ENCODE measurements around the gene PDE4B. TPM values are rescaled to one million over a fixed set of nuclear protein-coding genes. Genes with fewer than 3 reads are reported as not detected.
"Not testable (repeated sequence)": the region's sequence is repeated elsewhere in the genome, so short reads cannot be mapped to it uniquely, and the experiment has no call there.

Gene PDE4B
- total RNA-seq, 2 experiments from 2014 or later, result 26.5 to 27.7 TPM

- Mint-ChIP-seq H3K36me3 (ENCODE audit: low read depth) (no peaks in the 10 kb centered on the region), H3K9me3 (no peaks in the 10 kb centered on the region), H3K27ac (no peak overlapping the region), H3K4me3 (no peak overlapping the region), H3K4me1 (no peaks in the 10 kb centered on the region), H3K27me3 (peaks cover 11% of the 10 kb centered on the region)
- ChIA-PET CTCF (no interaction called here), POLR2A (no interaction called here)
- no peak for DNase-seq
Observed at GRCh38 chr1:65995928-65996327, 203.2 kb downstream of the PDE4B start.

GRCh38 chr1:65997693-65998092, 205.0 kb downstream of the PDE4B start:
- POLR2A ChIA-PET, result no interaction called here
- CTCF ChIA-PET, result interaction anchor here (1.4 kb wide), 1 partner anchor 449 kb away, joined by 3 read pairs; no protein-coding TSS in a partner anchor
- H3K4me3 Mint-ChIP-seq, result no peak overlapping the region
- no peaks in the 10 kb centered on the region for H3K36me3 Mint-ChIP-seq (ENCODE audit: low read depth)
- H3K9me3 Mint-ChIP-seq, result no peaks in the 10 kb centered on the region
- H3K27ac Mint-ChIP-seq, result no peak overlapping the region
- no peaks in the 10 kb centered on the region for H3K4me1 Mint-ChIP-seq
- DNase-seq, result no peak
- peaks cover 10% of the 10 kb centered on the region for H3K27me3 Mint-ChIP-seq

- no peaks in the 10 kb centered on the region for H3K9me3 Mint-ChIP-seq
- DNase-seq, result no peak
- H3K27ac Mint-ChIP-seq, result no peak overlapping the region
- H3K4me3 Mint-ChIP-seq, result no peak overlapping the region
- ChIA-PET CTCF (interaction anchor here (0.7 to 1.7 kb wide), 3 partner anchors 125 to 448 kb away, joined by 3 to 5 read pairs (median 3); no protein-coding TSS in a partner anchor), POLR2A (no interaction called here)
- H3K36me3 Mint-ChIP-seq (ENCODE audit: low read depth), result no peaks in the 10 kb centered on the region
- no peaks in the 10 kb centered on the region for H3K4me1 Mint-ChIP-seq
- peaks cover 5% of the 10 kb centered on the region for H3K27me3 Mint-ChIP-seq
Observed at GRCh38 chr1:65998763-65999583, 206.3 kb downstream of the PDE4B start.

GRCh38 chr1:66000033-66000637, 207.4 kb downstream of the PDE4B start:
- Mint-ChIP-seq H3K9me3 (no peaks in the 10 kb centered on the region), H3K4me3 (no peak overlapping the region), H3K4me1 (no peaks in the 10 kb centered on the region), H3K27me3 (peaks cover 2% of the 10 kb centered on the region), H3K36me3 (ENCODE audit: low read depth) (no peaks in the 10 kb centered on the region), H3K27ac (no peak overlapping the region)
- DNase-seq, result no peak
- POLR2A ChIA-PET, result no interaction called here
- CTCF ChIA-PET, result interaction anchor here (0.6 to 1.7 kb wide), 3 partner anchors 123 to 1482 kb away, joined by 3 to 5 read pairs (median 3); no protein-coding TSS in a partner anchor

- Mint-ChIP-seq H3K27ac (no peak overlapping the region), H3K27me3 (no peaks in the 10 kb centered on the region), H3K36me3 (ENCODE audit: low read depth) (no peaks in the 10 kb centered on the region), H3K9me3 (no peaks in the 10 kb centered on the region), H3K4me3 (no peak overlapping the region), H3K4me1 (no peaks in the 10 kb centered on the region)
- no peak for DNase-seq
- POLR2A ChIA-PET, result no interaction called here
- CTCF ChIA-PET, result no interaction called here
Observed at GRCh38 chr1:66003690-66004089, 211.0 kb downstream of the PDE4B start.

- H3K4me3 Mint-ChIP-seq; CTCF ChIA-PET; H3K27me3 Mint-ChIP-seq; H3K27ac Mint-ChIP-seq; H3K9me3 Mint-ChIP-seq; H3K4me1 Mint-ChIP-seq; POLR2A ChIA-PET; DNase-seq; H3K36me3 Mint-ChIP-seq (ENCODE audit: low read depth): not testable (repeated sequence)
Observed at GRCh38 chr1:66006534-66006933, 213.8 kb downstream of the PDE4B start.

- Mint-ChIP-seq H3K27ac (no peak overlapping the region), H3K4me1 (peaks cover 9% of the 10 kb centered on the region), H3K9me3 (no peaks in the 10 kb centered on the region), H3K27me3 (no peaks in the 10 kb centered on the region), H3K4me3 (no peak overlapping the region), H3K36me3 (ENCODE audit: low read depth) (no peaks in the 10 kb centered on the region)
- ChIA-PET CTCF (no interaction called here), POLR2A (no interaction called here)
- DNase-seq, result no peak
Observed at GRCh38 chr1:66012106-66012784, 219.6 kb downstream of the PDE4B start.

- Mint-ChIP-seq H3K4me3 (no peak overlapping the region), H3K9me3 (no peaks in the 10 kb centered on the region), H3K36me3 (ENCODE audit: low read depth) (no peaks in the 10 kb centered on the region), H3K4me1 (peaks cover 9% of the 10 kb centered on the region), H3K27ac (no peak overlapping the region), H3K27me3 (no peaks in the 10 kb centered on the region)
- CTCF ChIA-PET, result no interaction called here
- POLR2A ChIA-PET, result no interaction called here
- DNase-seq, result no peak
Observed at GRCh38 chr1:66013371-66013770, 220.7 kb downstream of the PDE4B start.

- ChIA-PET POLR2A (no interaction called here), CTCF (no interaction called here)
- Mint-ChIP-seq H3K36me3 (ENCODE audit: low read depth) (no peaks in the 10 kb centered on the region), H3K27ac (no peak overlapping the region), H3K27me3 (peaks cover 3% of the 10 kb centered on the region), H3K4me1 (no peaks in the 10 kb centered on the region), H3K4me3 (no peak overlapping the region), H3K9me3 (no peaks in the 10 kb centered on the region)
- DNase-seq, result no peak
Observed at GRCh38 chr1:66022904-66023620, 230.4 kb downstream of the PDE4B start.

- ChIA-PET CTCF (no interaction called here), POLR2A (no interaction called here)
- DNase-seq, result no peak
- Mint-ChIP-seq H3K27me3 (peaks cover 3% of the 10 kb centered on the region), H3K27ac (no peak overlapping the region), H3K9me3 (peaks cover 10% of the 10 kb centered on the region), H3K4me3 (no peak overlapping the region), H3K36me3 (ENCODE audit: low read depth) (no peaks in the 10 kb centered on the region), H3K4me1 (no peaks in the 10 kb centered on the region)
Observed at GRCh38 chr1:66025188-66025587, 232.5 kb downstream of the PDE4B start.

GRCh38 chr1:66028035-66028434, 235.3 kb downstream of the PDE4B start:
- no peak overlapping the region for H3K4me3 Mint-ChIP-seq
- ChIA-PET POLR2A (no interaction called here), CTCF (no interaction called here)
- peaks cover 12% of the 10 kb centered on the region for H3K9me3 Mint-ChIP-seq
- H3K4me1 Mint-ChIP-seq, result no peaks in the 10 kb centered on the region
- H3K27ac Mint-ChIP-seq, result no peak overlapping the region
- no peak for DNase-seq
- peaks cover 3% of the 10 kb centered on the region for H3K27me3 Mint-ChIP-seq
- no peaks in the 10 kb centered on the region for H3K36me3 Mint-ChIP-seq (ENCODE audit: low read depth)

GRCh38 chr1:66033781-66034180, 241.1 kb downstream of the PDE4B start:
- ChIA-PET CTCF (no interaction called here), POLR2A (no interaction called here)
- H3K4me3 Mint-ChIP-seq, result no peak overlapping the region
- H3K36me3 Mint-ChIP-seq (ENCODE audit: low read depth), result no peaks in the 10 kb centered on the region
- no peak overlapping the region for H3K27ac Mint-ChIP-seq
- H3K27me3 Mint-ChIP-seq, result peaks cover 21% of the 10 kb centered on the region
- H3K4me1 Mint-ChIP-seq, result no peaks in the 10 kb centered on the region
- H3K9me3 Mint-ChIP-seq, result peaks cover 11% of the 10 kb centered on the region
- DNase-seq, result no peak
